Measurements from ENCODE around the gene METTL15.

- no peak for TF ChIP-seq CTCF (IDR thresholded peaks at IDR 0.05)
- TF ChIP-seq POLR2A (IDR thresholded peaks at IDR 0.05), result no peak
Observed at GRCh38 chr11:28100665-28101064, 7.5 kb upstream of the METTL15 start.
